ENCODE measurements around the gene BICRA. TPM values are rescaled to one million over a fixed set of nuclear protein-coding genes. Genes with fewer than 3 reads are reported as not detected.
A peak's percentile ranks its signal among the peaks of the same experiment; 100 is the strongest.
"Not testable (repeated sequence)": the region's sequence is repeated elsewhere in the genome, so short reads cannot be mapped to it uniquely, and the experiment has no call there.

The BICRA gene
- total and polyA plus RNA-seq, 2 of the 4 experiments (the other 2 are of a cell fraction) = 1.8 to 3.5 TPM

DNA sequence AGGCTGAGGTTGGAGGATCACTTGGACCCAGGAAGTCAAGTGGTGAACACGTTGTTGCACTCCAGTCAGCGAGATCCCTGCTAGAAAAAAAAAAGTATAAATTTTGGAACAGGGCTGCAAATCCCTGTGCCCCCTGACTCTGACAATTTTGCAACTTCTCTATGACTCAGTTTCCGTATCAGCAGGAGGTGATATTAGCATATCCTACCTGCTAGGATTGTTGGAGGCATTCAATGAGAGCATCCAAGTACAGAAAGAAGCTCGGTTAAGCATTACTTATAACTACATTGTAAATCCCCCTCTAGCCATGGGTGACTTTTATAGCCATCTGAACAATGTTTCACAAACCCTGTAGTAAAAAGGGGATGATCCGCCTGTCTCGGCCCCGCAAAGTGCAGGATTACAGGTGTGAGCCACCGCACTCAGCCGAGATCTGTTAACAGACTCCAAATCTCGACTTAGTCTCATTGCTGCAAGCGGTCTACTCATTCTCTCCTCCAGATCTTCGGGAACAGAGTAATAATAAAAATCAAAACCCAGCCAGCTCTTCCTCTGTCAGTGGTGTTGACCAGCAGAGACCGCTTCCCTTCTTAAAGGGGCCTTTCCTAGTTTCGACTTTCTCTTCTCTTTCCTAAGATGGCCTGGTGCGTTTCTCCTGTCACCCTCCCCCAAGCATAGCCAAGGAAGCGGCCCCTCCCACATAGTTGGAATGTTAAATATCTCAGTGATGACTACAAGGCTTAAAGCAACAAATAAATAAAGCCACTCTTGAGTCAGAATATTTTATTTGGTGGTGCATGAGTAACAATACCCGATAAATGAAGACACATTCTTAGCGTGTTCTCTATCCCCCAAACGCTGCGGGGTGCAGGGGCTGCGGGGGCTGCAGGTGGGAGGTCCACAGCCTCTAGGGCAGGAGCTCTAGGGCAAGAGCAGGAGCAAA is 10.3 kb upstream of the BICRA start (continued):
- TF ChIP-seq MXI1 (IDR thresholded peaks at IDR 0.05; ENCODE audit: borderline replicate concordance, low read depth, low read length) (no peak), RCOR1 (IDR thresholded peaks at IDR 0.05; ENCODE audit: insufficient replicate concordance, low read length) (peak; percentile 39), MAFK (IDR thresholded peaks at IDR 0.05; ENCODE audit: low read depth, low read length) (no peak)

DNA sequence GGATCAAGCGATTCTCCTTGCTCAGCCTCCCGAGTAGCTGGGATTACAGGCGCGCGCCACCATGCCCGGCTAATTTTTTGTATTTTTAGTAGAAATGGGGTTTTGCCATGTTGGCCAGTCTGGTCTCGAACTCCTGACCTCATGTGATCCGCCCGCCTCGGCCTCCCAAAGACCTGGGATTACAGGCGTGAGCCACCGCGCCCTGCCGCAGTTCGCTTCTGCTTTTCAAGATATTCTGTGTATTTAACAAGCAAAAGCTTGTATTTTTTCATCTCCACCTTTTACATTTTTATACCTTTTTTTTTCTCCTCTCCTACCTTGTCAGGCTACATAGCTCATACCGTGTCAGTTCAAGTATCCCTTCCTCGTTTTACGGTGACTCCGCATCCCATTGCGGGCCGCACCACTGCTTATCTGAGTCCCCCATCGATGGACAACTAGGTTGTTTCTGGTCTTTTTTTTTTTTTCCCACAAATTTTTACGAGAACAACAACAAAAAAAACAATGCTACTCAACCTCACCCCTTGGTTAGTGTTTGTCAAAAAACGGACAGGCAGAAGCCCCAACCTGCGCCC is 9.2 kb upstream of the BICRA start:
- BruUV-seq (replicated peaks); ATAC-seq (ENCODE audit: low read depth); H4K20me1 ChIP-seq (ENCODE audit: insufficient read depth, low read length); POLR2A ChIA-PET (ENCODE audit: unreplicated experiment); H3K4me1 ChIP-seq (ENCODE audit: control insufficient read depth, insufficient read depth, low read length); H3K79me1 ChIP-seq (ENCODE audit: low read depth in 1 of 2, low read length in 2 of 2); H2BK20ac ChIP-seq (ENCODE audit: low read depth, low read length); dilution Hi-C loops (cut with HindIII; ENCODE audit: low sequenced_read_pairs, unreplicated experiment); H3K27me3 ChIP-seq (ENCODE audit: control insufficient read depth, insufficient read depth, low read length); H3K9me1 ChIP-seq (ENCODE audit: insufficient read depth, low read length); in situ Hi-C loops (cut with MboI; ENCODE audit: low sequenced_read_pairs); H4K5ac ChIP-seq (ENCODE audit: low read depth, low read length); H3K36me3 ChIP-seq (ENCODE audit: control insufficient read depth, insufficient read depth, low read length); H3K9me3 ChIP-seq (ENCODE audit: control insufficient read depth, insufficient read depth, low read length); DNase-seq: not testable (repeated sequence)
- Histone ChIP-seq H2BK15ac (ENCODE audit: low read depth, low read length) (peak overlapping the region; percentile 91; the same call in 2 of the 3 replicates), H2AK5ac (ENCODE audit: low read depth, low read length) (peak overlapping the region; percentile 89), H3K56ac (ENCODE audit: extremely low read depth, insufficient read depth, low read length) (peak overlapping the region; percentile 73), H4K8ac (ENCODE audit: low read depth in 2 of 2, low read length in 2 of 2) (peak overlapping the region; percentile 86 to 94), H3K14ac (replicated peaks; ENCODE audit: low read depth, low read length) (peak overlapping the region; percentile 48), H3K23ac (ENCODE audit: low read depth, low read length) (peak overlapping the region; percentile 57; the same call in 1 of the 2 replicates), H2AFZ (replicated peaks; ENCODE audit: low read length, poor library complexity) (peak overlapping the region; percentile 82), H3K27ac (ENCODE audit: insufficient read depth, low read length) (peak overlapping the region; percentile 83), H4K91ac (ENCODE audit: insufficient read depth, low read depth, low read length) (peak overlapping the region; percentile 81), H3K4me2 (ENCODE audit: low read depth, low read length) (peak overlapping the region; percentile 77), H2BK120ac (ENCODE audit: low read depth, low read length) (peak overlapping the region; percentile 52), H2AK9ac (replicated peaks; ENCODE audit: low read depth, low read length, poor library complexity) (peak overlapping the region; percentile 86), H3K18ac (ENCODE audit: low read depth, low read length) (peak overlapping the region; percentile 55), H3K4ac (ENCODE audit: low read depth, low read length) (peak overlapping the region; percentile 91), H3K4me3 (ENCODE audit: insufficient read depth, low read depth, low read length) (peak overlapping the region; percentile 56), H2BK5ac (ENCODE audit: low read depth, low read length, poor library complexity, severe bottlenecking) (peak overlapping the region; percentile 77), H3K9ac (ENCODE audit: low read depth, low read length) (peak overlapping the region; percentile 64)
- WGBS, 2 experiments (ENCODE audit: extremely low coverage in 2 of 2, insufficient read length in 1 of 2) = 37% methylated on average over 4 of the region's 25 CpGs; no CpG with 5 or more reads in 1 of the 2 experiments
- CTCF ChIA-PET = interaction anchor here (0.6 to 2.8 kb wide), 2 partner anchors 64 to 85 kb away, joined by 3 to 8 read pairs; partner anchors contain the start of gene NAPA
- intact Hi-C loops (cut with micrococcal nuclease) = loop anchor here (1.0 to 5.0 kb wide), 2 partner anchors 84 to 172 kb away; partner anchors contain the start of gene NAPA
